Activated naive CD4-positive, alpha-beta T cell treated with Interleukin-2 at 50 U/mL for 16 hours (primary cell): ENCODE results near the gene UBE3B.
"Not testable (repeated sequence)": the region's sequence is repeated elsewhere in the genome, so short reads cannot be mapped to it uniquely, and the experiment has no call there.

Experiments used
- DNase-seq: peaks from one replicate; pipeline ENCODE4 v3.0.0-alpha.2; 2020

The UBE3B gene

GRCh38 chr12:109449845-109450532 lies 27.4 kb upstream of the UBE3B start:
- no peak for DNase-seq

- DNase-seq = no peak
These were observed 26.5 kb upstream of the UBE3B start for GRCh38 chr12:109450980-109451379.

GRCh38 chr12:109451400-109451799 lies 26.0 kb upstream of the UBE3B start:
- no peak for DNase-seq

GRCh38 chr12:109452489-109452888 lies 24.9 kb upstream of the UBE3B start:
- no peak for DNase-seq

- no peak for DNase-seq
These were observed 21.7 kb upstream of the UBE3B start for GRCh38 chr12:109455706-109456105.

GRCh38 chr12:109458086-109458485 lies 19.3 kb upstream of the UBE3B start:
- no peak for DNase-seq

GRCh38 chr12:109458771-109459208 lies 18.6 kb upstream of the UBE3B start:
- no peak for DNase-seq

- no peak for DNase-seq
These were observed 18.2 kb upstream of the UBE3B start for GRCh38 chr12:109459247-109459646.

GRCh38 chr12:109460538-109460937 lies 16.9 kb upstream of the UBE3B start:
- no peak for DNase-seq

- DNase-seq = no peak
These were observed 16.2 kb upstream of the UBE3B start for GRCh38 chr12:109461049-109461845.

GRCh38 chr12:109461846-109462756 lies 15.3 kb upstream of the UBE3B start:
- DNase-seq = no peak

GRCh38 chr12:109462868-109463692 lies 14.4 kb upstream of the UBE3B start:
- DNase-seq = no peak

- DNase-seq = no peak
These were observed 13.7 kb upstream of the UBE3B start for GRCh38 chr12:109463756-109464155.

GRCh38 chr12:109464642-109465351 lies 12.6 kb upstream of the UBE3B start:
- DNase-seq = no peak

GRCh38 chr12:109466305-109466704 lies 11.1 kb upstream of the UBE3B start:
- DNase-seq = no peak

- no peak for DNase-seq
These were observed 10.6 kb upstream of the UBE3B start for GRCh38 chr12:109466821-109467220.

- DNase-seq = no peak
These were observed 9.3 kb upstream of the UBE3B start for GRCh38 chr12:109467978-109468676.

- no peak for DNase-seq
These were observed 7.9 kb upstream of the UBE3B start for GRCh38 chr12:109469517-109469916.

- no peak for DNase-seq
These were observed 4.4 kb upstream of the UBE3B start for GRCh38 chr12:109473006-109473405.

GRCh38 chr12:109473526-109474270 lies 3.7 kb upstream of the UBE3B start:
- not testable (repeated sequence) for DNase-seq
